Mononuclear cell (primary cell): ENCODE measurements around the gene KRTAP4-7. TPM values are rescaled to one million over a fixed set of nuclear protein-coding genes. Genes with fewer than 3 reads are reported as not detected.
"Not testable (repeated sequence)": the region's sequence is repeated elsewhere in the genome, so short reads cannot be mapped to it uniquely, and the experiment has no call there.

Source experiments
- H3K27me3 ChIP-seq: 2 replicates; pipeline ENCODE4 v1.6.0; 2011; ENCODE audit warnings: low read length, control low read depth; ENCODE audit not compliant: insufficient read depth
- H3K4me1 ChIP-seq: 2 replicates; pipeline ENCODE4 v1.5.1; 2011; ENCODE audit warnings: mild to moderate bottlenecking, low read length, control low read depth; ENCODE audit not compliant: insufficient read depth
- H3K4me3 ChIP-seq: 2 replicates; pipeline ENCODE4 v1.5.1; 2011; ENCODE audit warnings: mild to moderate bottlenecking, low read length, moderate library complexity
- H3K9me3 ChIP-seq: 2 replicates; pipeline ENCODE4 v1.5.1; 2011; ENCODE audit warnings: low read depth, mild to moderate bottlenecking, control low read depth, low read length
- total RNA-seq: library from RNA; depleted of rRNA; stranded (reverse); fragments of >200 nt; gene quantifications from one replicate; pipeline ENCODE4 v1.2.3, GENCODE V29; 2012

Gene KRTAP4-7
- total RNA-seq, 1 donor = not detected

DNA sequence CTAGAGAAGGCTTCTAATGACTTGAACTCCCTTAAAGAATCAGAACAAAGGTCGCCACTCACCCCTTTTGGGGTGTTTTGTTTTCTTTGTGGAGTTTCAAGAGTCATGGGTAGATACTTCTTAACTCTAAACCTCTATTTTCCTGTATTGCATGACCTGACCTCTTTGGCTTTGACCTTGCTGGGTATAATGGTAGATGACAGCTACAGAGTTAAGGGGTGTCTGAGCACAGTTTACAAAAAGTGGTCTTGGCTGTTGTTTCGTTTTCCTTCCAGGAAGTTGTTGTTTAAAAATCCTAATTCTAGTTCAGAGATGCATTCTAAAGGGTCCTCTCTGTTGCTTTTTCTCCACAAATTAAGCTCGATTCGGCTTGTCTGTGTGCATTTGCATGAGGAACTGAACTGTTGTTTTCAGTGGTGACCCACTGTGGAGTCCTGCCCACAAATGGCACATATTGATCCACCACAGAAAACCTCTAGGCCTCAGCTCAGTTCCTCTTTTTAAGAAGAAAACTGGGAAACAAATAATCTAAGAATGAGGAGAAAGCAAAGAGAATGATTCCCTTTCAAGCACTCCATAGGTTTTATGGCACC is 4.9 kb downstream of the KRTAP4-7 start:
- H3K4me1 ChIP-seq, H3K9me3 ChIP-seq, H3K27me3 ChIP-seq, H3K4me3 ChIP-seq: not testable (repeated sequence)

GRCh38 chr17:41096055-41096454 is 12.1 kb downstream of the KRTAP4-7 start:
- Histone ChIP-seq H3K4me3 (no peak overlapping the region), H3K27me3 (no peaks in the 10 kb centered on the region), H3K4me1 (no peaks in the 10 kb centered on the region), H3K9me3 (no peaks in the 10 kb centered on the region)

DNA sequence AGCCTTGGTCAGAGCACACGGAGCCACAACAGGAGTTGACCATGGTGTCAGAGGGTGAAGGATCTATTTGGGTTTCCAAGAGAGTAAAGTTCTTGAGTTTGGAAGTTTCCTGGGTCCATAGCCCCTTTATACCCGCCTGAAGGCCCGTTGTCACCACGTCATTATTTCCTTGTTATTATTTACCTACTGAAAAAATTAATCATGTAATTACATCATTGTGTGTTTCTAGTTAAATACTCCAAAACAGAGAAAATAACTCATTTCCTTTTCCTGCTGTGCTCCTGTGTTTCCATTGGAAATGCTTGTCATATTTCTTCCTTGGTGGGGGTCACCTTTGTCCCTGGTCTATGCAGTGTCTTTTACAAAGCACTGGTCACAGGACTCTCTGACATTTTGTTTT is 14.1 kb downstream of the KRTAP4-7 start, which contains the start of gene KRTAP4-8:
TSS of gene KRTAP4-8 (minus strand) at position 101 of the 400 bp plus-strand sequence. CDS start at position 43, 58 bp downstream.
- no peaks in the 10 kb centered on the region for H3K4me1 ChIP-seq
- H3K9me3 ChIP-seq = no peaks in the 10 kb centered on the region
- H3K4me3 ChIP-seq = no peak within 1 kb of the TSS
- H3K27me3 ChIP-seq = no peaks in the 10 kb centered on the region

DNA sequence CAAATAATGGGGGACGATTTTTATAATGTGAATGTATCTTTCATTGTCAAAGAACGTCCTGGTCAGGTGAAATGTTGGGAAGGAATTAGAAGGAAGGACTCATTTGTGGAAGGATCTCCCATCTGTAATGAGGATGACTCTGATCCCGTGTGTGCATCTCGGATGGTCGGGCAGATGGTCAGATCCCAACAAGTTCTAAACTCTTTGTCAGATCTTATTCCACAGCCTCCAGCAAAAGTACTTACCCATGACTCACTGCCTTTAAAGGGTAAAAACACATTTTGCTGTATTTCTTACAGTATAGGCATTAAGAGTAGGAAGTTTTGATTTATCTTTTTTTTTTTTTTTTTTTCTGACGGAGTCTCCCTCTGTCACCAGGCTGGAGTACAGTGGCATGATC is 14.5 kb downstream of the KRTAP4-7 start:
- Histone ChIP-seq H3K4me1 (no peaks in the 10 kb centered on the region), H3K9me3 (no peaks in the 10 kb centered on the region), H3K4me3 (no peak overlapping the region), H3K27me3 (no peaks in the 10 kb centered on the region)

GRCh38 chr17:41099682-41100480 is 15.9 kb downstream of the KRTAP4-7 start:
- H3K9me3 ChIP-seq, H3K27me3 ChIP-seq, H3K4me1 ChIP-seq, H3K4me3 ChIP-seq: not testable (repeated sequence)

DNA sequence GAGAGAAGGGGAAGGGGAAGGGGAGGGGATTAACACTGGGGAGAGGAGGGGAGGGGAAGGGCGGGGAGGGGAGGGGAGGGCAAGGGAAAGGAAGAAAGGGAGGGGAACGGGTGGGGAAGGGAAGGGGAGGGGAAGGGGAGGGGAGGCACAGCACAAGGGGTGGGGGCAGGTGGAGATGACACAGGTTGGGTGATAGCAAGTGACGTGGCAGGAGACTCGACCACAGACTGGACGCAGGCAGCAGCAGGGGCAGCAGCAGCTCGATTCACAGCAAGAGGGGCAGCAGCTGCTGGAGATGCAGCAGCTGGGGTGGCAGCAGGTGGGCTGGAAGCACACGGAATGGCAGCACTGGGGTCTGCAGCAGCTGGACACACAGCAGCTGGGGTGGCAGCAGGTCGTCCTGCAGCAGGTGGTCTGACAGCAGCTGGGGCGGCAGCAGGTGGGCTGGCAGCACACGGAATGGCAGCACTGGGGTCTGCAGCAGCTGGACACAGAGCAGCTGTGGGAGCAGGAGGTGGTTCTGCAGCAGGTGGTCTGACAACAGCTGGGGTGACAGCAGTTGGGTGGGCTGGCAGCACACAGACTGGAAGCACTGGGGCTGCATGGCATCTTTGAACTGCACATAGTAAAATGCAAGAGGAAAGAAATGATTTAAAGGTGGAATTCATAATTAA is 17.8 kb downstream of the KRTAP4-7 start, which contains the start of gene KRTAP4-16:
TSS of gene KRTAP4-16 (minus strand) at position 624 of the 674 bp plus-strand sequence. CDS start at position 624, 0 bp downstream.
- no peaks in the 10 kb centered on the region for H3K9me3 ChIP-seq
- no peaks in the 10 kb centered on the region for H3K27me3 ChIP-seq
- H3K4me1 ChIP-seq = no peaks in the 10 kb centered on the region
- H3K4me3 ChIP-seq = no peak within 1 kb of the TSS

GRCh38 chr17:41103896-41104295 is 19.9 kb downstream of the KRTAP4-7 start:
- no peaks in the 10 kb centered on the region for H3K27me3 ChIP-seq

GRCh38 chr17:41104386-41105038 is 20.6 kb downstream of the KRTAP4-7 start:
- not testable (repeated sequence) for H3K4me3 ChIP-seq, H3K27me3 ChIP-seq, H3K9me3 ChIP-seq, H3K4me1 ChIP-seq

More at GRCh38 chr17:41103896-41104295, 19.9 kb downstream of the KRTAP4-7 start:
- Histone ChIP-seq H3K9me3 (no peaks in the 10 kb centered on the region), H3K4me1 (peaks cover 8% of the 10 kb centered on the region), H3K4me3 (no peak overlapping the region)

GRCh38 chr17:41105347-41105746 is 21.4 kb downstream of the KRTAP4-7 start, which contains the start of gene KRTAP4-9:
Gene KRTAP4-9, plus strand, starts transcription at chr17:41105389. Its CDS starts 0 bp downstream, at chr17:41105389.
- H3K9me3 ChIP-seq, H3K27me3 ChIP-seq, H3K4me1 ChIP-seq, H3K4me3 ChIP-seq: not testable (repeated sequence)

GRCh38 chr17:41107941-41108450 is 24.0 kb downstream of the KRTAP4-7 start:
- Histone ChIP-seq H3K4me1 (peaks cover 8% of the 10 kb centered on the region), H3K4me3 (peak overlapping the region; percentile 32)

DNA sequence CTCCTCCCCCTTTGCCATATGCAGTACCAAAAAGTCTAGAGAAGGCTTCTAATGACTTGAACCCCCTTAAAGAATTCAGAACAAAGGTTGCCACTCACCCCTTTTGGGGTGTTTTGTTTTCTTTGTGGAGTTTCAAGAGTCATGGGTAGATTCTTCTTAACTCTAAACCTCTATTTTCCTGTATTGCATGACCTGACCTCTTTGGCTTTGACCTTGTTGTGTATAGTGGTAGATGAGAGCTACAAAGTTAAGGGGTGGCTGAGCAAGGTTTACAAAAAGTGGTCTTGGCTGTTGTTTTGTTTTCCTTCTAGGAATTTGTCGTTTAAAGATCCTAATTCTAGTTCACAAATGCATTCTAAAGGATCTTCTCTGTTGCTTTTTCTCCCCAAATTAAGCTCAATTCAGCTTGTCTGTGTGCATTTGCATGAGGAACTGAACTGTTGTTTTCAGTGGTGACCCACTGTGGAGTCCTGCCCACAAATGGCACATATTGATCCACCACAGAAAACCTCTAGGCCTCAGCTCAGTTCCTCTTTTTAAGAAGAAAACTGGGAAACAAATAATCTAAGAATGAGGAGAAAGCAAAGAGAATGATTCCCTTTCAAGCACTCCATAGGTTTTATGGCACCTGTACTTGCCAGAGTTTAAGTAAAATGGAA is 24.9 kb downstream of the KRTAP4-7 start:
- not testable (repeated sequence) for H3K9me3 ChIP-seq, H3K4me1 ChIP-seq, H3K27me3 ChIP-seq
- H3K4me3 ChIP-seq = peak overlapping the region; percentile 32

More at GRCh38 chr17:41107941-41108450, 24.0 kb downstream of the KRTAP4-7 start:
- H3K27me3 ChIP-seq = no peaks in the 10 kb centered on the region
- H3K9me3 ChIP-seq = peaks cover 3% of the 10 kb centered on the region

DNA sequence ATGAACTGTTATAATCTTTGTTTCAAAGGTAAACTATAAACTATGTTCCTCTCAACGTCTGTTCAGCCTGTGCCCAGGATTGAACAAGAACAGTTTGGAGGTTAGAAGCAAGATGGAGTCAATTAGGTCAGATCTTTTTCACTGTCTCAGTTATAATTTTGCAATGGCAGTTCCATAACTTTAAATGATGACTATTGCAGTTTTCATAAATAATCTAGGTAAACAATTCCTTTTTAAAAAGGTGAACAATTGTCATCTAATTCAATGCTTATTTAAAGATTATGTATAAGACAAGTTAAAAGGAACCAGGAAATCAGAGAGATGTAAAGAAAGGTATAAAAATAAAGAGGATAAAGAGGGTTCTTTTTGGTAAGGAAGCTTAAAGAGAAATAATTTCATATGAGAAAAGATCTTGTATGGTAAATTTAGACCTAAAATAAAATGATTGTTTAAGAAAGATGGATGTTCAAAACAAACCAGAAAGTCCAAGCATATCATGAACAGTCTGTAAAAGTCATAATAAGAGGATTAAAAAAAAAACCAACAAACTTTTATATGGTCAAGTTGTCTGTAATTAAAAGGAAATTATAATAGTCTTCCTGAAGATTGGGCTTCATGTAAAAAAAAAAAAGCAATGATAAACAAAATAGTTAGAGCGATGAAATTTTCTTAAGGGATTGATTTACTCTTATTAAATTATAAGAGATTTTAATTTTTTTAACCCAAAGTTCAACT is 27.4 kb downstream of the KRTAP4-7 start:
- peaks cover 6% of the 10 kb centered on the region for H3K9me3 ChIP-seq
- H3K4me3 ChIP-seq = no peak overlapping the region
- no peaks in the 10 kb centered on the region for H3K27me3 ChIP-seq
- H3K4me1 ChIP-seq = peaks cover 8% of the 10 kb centered on the region

GRCh38 chr17:41116297-41116696 is 32.3 kb downstream of the KRTAP4-7 start:
- H3K9me3 ChIP-seq = peaks cover 6% of the 10 kb centered on the region
- H3K27me3 ChIP-seq = peaks cover 3% of the 10 kb centered on the region
- peaks cover 11% of the 10 kb centered on the region for H3K4me1 ChIP-seq
- H3K4me3 ChIP-seq = no peak overlapping the region
